GM12864 (cell line): ENCODE measurements around the gene FAM98A.

Experiments used
- DNase-seq: peaks from one replicate; pipeline ENCODE4 v3.0.0-alpha.2; 2011; ENCODE audit warnings: low read depth
- H3K4me3 ChIP-seq: 2 replicates; pipeline ENCODE4 v1.5.1; 2011; ENCODE audit warnings: mild to moderate bottlenecking, low read depth, low read length, control low read depth
- CTCF ChIP-seq: IDR thresholded peaks from 2 replicates; pipeline ENCODE4 v1.5.1; 2011; ENCODE audit warnings: low read depth, mild to moderate bottlenecking, moderate library complexity, low read length, control low read depth, inconsistent platforms; ENCODE audit errors: missing control alignments

The FAM98A gene

GRCh38 chr2:33607905-33608304 is 8.8 kb upstream of the FAM98A start:
- DNase-seq, result no peak
- H3K4me3 ChIP-seq, result no peak overlapping the region
- no peak for TF ChIP-seq CTCF

- no peak for DNase-seq
- H3K4me3 ChIP-seq, result no peak overlapping the region
- TF ChIP-seq CTCF, result no peak
Observed at GRCh38 chr2:33607251-33607721, 8.2 kb upstream of the FAM98A start.

- TF ChIP-seq CTCF, result no peak
Observed at GRCh38 chr2:33606622-33607021, 7.5 kb upstream of the FAM98A start.

GRCh38 chr2:33606100-33606499 is 7.0 kb upstream of the FAM98A start:
- TF ChIP-seq CTCF, result no peak

More at GRCh38 chr2:33606622-33607021, 7.5 kb upstream of the FAM98A start:
- no peak overlapping the region for H3K4me3 ChIP-seq
- DNase-seq, result no peak

GRCh38 chr2:33605056-33605455 is 6.0 kb upstream of the FAM98A start:
- DNase-seq, result no peak
- no peak for TF ChIP-seq CTCF
- no peak overlapping the region for H3K4me3 ChIP-seq

More at GRCh38 chr2:33606100-33606499, 7.0 kb upstream of the FAM98A start:
- no peak overlapping the region for H3K4me3 ChIP-seq
- DNase-seq, result no peak

GRCh38 chr2:33603416-33603815 is 4.3 kb upstream of the FAM98A start:
- TF ChIP-seq CTCF, result no peak
- H3K4me3 ChIP-seq, result no peak overlapping the region
- no peak for DNase-seq

- no peak for DNase-seq
- TF ChIP-seq CTCF, result no peak
- H3K4me3 ChIP-seq, result no peak overlapping the region
Observed at GRCh38 chr2:33602201-33602830, 3.2 kb upstream of the FAM98A start.
